ENCODE measurements around the gene PHKB.

The PHKB gene

GRCh38 chr16:47643323-47644000 lies 182.3 kb downstream of the PHKB start:
- TF ChIP-seq POLR2A (IDR thresholded peaks at IDR 0.05; ENCODE audit: low read depth, low read length) (no peak), POLR2AphosphoS5 (IDR thresholded peaks at IDR 0.05; ENCODE audit: low read depth, low read length) (no peak), TAF1 (IDR thresholded peaks at IDR 0.05; ENCODE audit: low read depth, low read length) (no peak), POU2F2 (IDR thresholded peaks at IDR 0.05; ENCODE audit: low read depth, low read length) (no peak), SPI1 (IDR thresholded peaks at IDR 0.05; ENCODE audit: low read depth, low read length) (no peak), PAX5 (IDR thresholded peaks at IDR 0.05; ENCODE audit: insufficient read depth, low read length, severe bottlenecking) (no peak)
- FAIRE-seq: no peak
- no peak for DNase-seq (ENCODE audit: insufficient read length, low spot score)

- no peak for DNase-seq (ENCODE audit: insufficient read length, low spot score)
- FAIRE-seq: no peak
- TF ChIP-seq SPI1 (IDR thresholded peaks at IDR 0.05; ENCODE audit: low read depth, low read length): no peak
- TF ChIP-seq POLR2A (IDR thresholded peaks at IDR 0.05; ENCODE audit: low read depth, low read length): no peak
- TF ChIP-seq PAX5 (IDR thresholded peaks at IDR 0.05; ENCODE audit: insufficient read depth, low read length, severe bottlenecking): no peak
- TF ChIP-seq POLR2AphosphoS5 (IDR thresholded peaks at IDR 0.05; ENCODE audit: low read depth, low read length): no peak
- no peak for TF ChIP-seq POU2F2 (IDR thresholded peaks at IDR 0.05; ENCODE audit: low read depth, low read length)
- TF ChIP-seq TAF1 (IDR thresholded peaks at IDR 0.05; ENCODE audit: low read depth, low read length): no peak
Observed at GRCh38 chr16:47644166-47644565, 183.0 kb downstream of the PHKB start.

GRCh38 chr16:47644661-47645060 lies 183.5 kb downstream of the PHKB start:
- DNase-seq (ENCODE audit: insufficient read length, low spot score) (no peak), FAIRE-seq (no peak)
- TF ChIP-seq POLR2A (IDR thresholded peaks at IDR 0.05; ENCODE audit: low read depth, low read length) (no peak), POU2F2 (IDR thresholded peaks at IDR 0.05; ENCODE audit: low read depth, low read length) (no peak), SPI1 (IDR thresholded peaks at IDR 0.05; ENCODE audit: low read depth, low read length) (no peak), PAX5 (IDR thresholded peaks at IDR 0.05; ENCODE audit: insufficient read depth, low read length, severe bottlenecking) (no peak), TAF1 (IDR thresholded peaks at IDR 0.05; ENCODE audit: low read depth, low read length) (no peak)

- FAIRE-seq: no peak
- no peak for DNase-seq (ENCODE audit: insufficient read length, low spot score)
- TF ChIP-seq PAX5 (IDR thresholded peaks at IDR 0.05; ENCODE audit: insufficient read depth, low read length, severe bottlenecking) (no peak), POU2F2 (IDR thresholded peaks at IDR 0.05; ENCODE audit: low read depth, low read length) (no peak), TAF1 (IDR thresholded peaks at IDR 0.05; ENCODE audit: low read depth, low read length) (no peak), POLR2A (IDR thresholded peaks at IDR 0.05; ENCODE audit: low read depth, low read length) (no peak), POLR2AphosphoS5 (IDR thresholded peaks at IDR 0.05; ENCODE audit: low read depth, low read length) (no peak)
Observed at GRCh38 chr16:47646914-47647313, 185.8 kb downstream of the PHKB start.

- TF ChIP-seq POLR2A (IDR thresholded peaks at IDR 0.05; ENCODE audit: low read depth, low read length) (no peak), PAX5 (IDR thresholded peaks at IDR 0.05; ENCODE audit: insufficient read depth, low read length, severe bottlenecking) (no peak), POU2F2 (IDR thresholded peaks at IDR 0.05; ENCODE audit: low read depth, low read length) (no peak), POLR2AphosphoS5 (IDR thresholded peaks at IDR 0.05; ENCODE audit: low read depth, low read length) (no peak), SPI1 (IDR thresholded peaks at IDR 0.05; ENCODE audit: low read depth, low read length) (no peak), TAF1 (IDR thresholded peaks at IDR 0.05; ENCODE audit: low read depth, low read length) (no peak)
- DNase-seq (ENCODE audit: insufficient read length, low spot score) (no peak), FAIRE-seq (no peak)
Observed at GRCh38 chr16:47657032-47657431, 195.9 kb downstream of the PHKB start.

- no peak for FAIRE-seq
- no peak for TF ChIP-seq TAF1 (IDR thresholded peaks at IDR 0.05; ENCODE audit: low read depth, low read length)
- no peak for TF ChIP-seq SPI1 (IDR thresholded peaks at IDR 0.05; ENCODE audit: low read depth, low read length)
- TF ChIP-seq PAX5 (IDR thresholded peaks at IDR 0.05; ENCODE audit: insufficient read depth, low read length, severe bottlenecking): no peak
- TF ChIP-seq POLR2A (IDR thresholded peaks at IDR 0.05; ENCODE audit: low read depth, low read length): no peak
- no peak for TF ChIP-seq POLR2AphosphoS5 (IDR thresholded peaks at IDR 0.05; ENCODE audit: low read depth, low read length)
- no peak for TF ChIP-seq POU2F2 (IDR thresholded peaks at IDR 0.05; ENCODE audit: low read depth, low read length)
- DNase-seq (ENCODE audit: insufficient read length, low spot score): no peak
Observed at GRCh38 chr16:47657977-47658376, 196.8 kb downstream of the PHKB start.

GRCh38 chr16:47660540-47660939 lies 199.4 kb downstream of the PHKB start:
- DNase-seq (ENCODE audit: insufficient read length, low spot score) (no peak), FAIRE-seq (no peak)
- no peak for TF ChIP-seq POLR2A (IDR thresholded peaks at IDR 0.05; ENCODE audit: low read depth, low read length)
- TF ChIP-seq PAX5 (IDR thresholded peaks at IDR 0.05; ENCODE audit: insufficient read depth, low read length, severe bottlenecking): no peak
- no peak for TF ChIP-seq SPI1 (IDR thresholded peaks at IDR 0.05; ENCODE audit: low read depth, low read length)
- TF ChIP-seq TAF1 (IDR thresholded peaks at IDR 0.05; ENCODE audit: low read depth, low read length): no peak
- no peak for TF ChIP-seq POLR2AphosphoS5 (IDR thresholded peaks at IDR 0.05; ENCODE audit: low read depth, low read length)
- TF ChIP-seq POU2F2 (IDR thresholded peaks at IDR 0.05; ENCODE audit: low read depth, low read length): no peak

GRCh38 chr16:47664653-47665325 lies 203.7 kb downstream of the PHKB start:
- no peak for TF ChIP-seq TAF1 (IDR thresholded peaks at IDR 0.05; ENCODE audit: low read depth, low read length)
- TF ChIP-seq PAX5 (IDR thresholded peaks at IDR 0.05; ENCODE audit: insufficient read depth, low read length, severe bottlenecking): no peak
- no peak for TF ChIP-seq POU2F2 (IDR thresholded peaks at IDR 0.05; ENCODE audit: low read depth, low read length)
- TF ChIP-seq POLR2AphosphoS5 (IDR thresholded peaks at IDR 0.05; ENCODE audit: low read depth, low read length): no peak
- TF ChIP-seq POLR2A (IDR thresholded peaks at IDR 0.05; ENCODE audit: low read depth, low read length): no peak
- TF ChIP-seq SPI1 (IDR thresholded peaks at IDR 0.05; ENCODE audit: low read depth, low read length): no peak
- no peak for DNase-seq (ENCODE audit: insufficient read length, low spot score)
- FAIRE-seq: no peak

- TF ChIP-seq PAX5 (IDR thresholded peaks at IDR 0.05; ENCODE audit: insufficient read depth, low read length, severe bottlenecking) (no peak), TAF1 (IDR thresholded peaks at IDR 0.05; ENCODE audit: low read depth, low read length) (no peak), POLR2A (IDR thresholded peaks at IDR 0.05; ENCODE audit: low read depth, low read length) (no peak), POU2F2 (IDR thresholded peaks at IDR 0.05; ENCODE audit: low read depth, low read length) (no peak), POLR2AphosphoS5 (IDR thresholded peaks at IDR 0.05; ENCODE audit: low read depth, low read length) (no peak), SPI1 (IDR thresholded peaks at IDR 0.05; ENCODE audit: low read depth, low read length) (no peak)
- FAIRE-seq: no peak
Observed at GRCh38 chr16:47666434-47666833, 205.3 kb downstream of the PHKB start.

More at GRCh38 chr16:47666434-47666833, 205.3 kb downstream of the PHKB start:
- DNase-seq (ENCODE audit: insufficient read length, low spot score): no peak

All from GM12891 (cell line).